ELF-1 (cell line): Measurements from ENCODE around the gene PCDHGA1.
"Not testable (repeated sequence)": the region's sequence is repeated elsewhere in the genome, so short reads cannot be mapped to it uniquely, and the experiment has no call there.

Experiments
- DNase-seq: peaks from one replicate; pipeline ENCODE4 v3.0.0-alpha.2; 2016; ENCODE audit warnings: low read depth, low spot score

Gene PCDHGA1

GRCh38 chr5:141346017-141346416 lies 15.7 kb downstream of the PCDHGA1 start:
- DNase-seq = not testable (repeated sequence)

DNA sequence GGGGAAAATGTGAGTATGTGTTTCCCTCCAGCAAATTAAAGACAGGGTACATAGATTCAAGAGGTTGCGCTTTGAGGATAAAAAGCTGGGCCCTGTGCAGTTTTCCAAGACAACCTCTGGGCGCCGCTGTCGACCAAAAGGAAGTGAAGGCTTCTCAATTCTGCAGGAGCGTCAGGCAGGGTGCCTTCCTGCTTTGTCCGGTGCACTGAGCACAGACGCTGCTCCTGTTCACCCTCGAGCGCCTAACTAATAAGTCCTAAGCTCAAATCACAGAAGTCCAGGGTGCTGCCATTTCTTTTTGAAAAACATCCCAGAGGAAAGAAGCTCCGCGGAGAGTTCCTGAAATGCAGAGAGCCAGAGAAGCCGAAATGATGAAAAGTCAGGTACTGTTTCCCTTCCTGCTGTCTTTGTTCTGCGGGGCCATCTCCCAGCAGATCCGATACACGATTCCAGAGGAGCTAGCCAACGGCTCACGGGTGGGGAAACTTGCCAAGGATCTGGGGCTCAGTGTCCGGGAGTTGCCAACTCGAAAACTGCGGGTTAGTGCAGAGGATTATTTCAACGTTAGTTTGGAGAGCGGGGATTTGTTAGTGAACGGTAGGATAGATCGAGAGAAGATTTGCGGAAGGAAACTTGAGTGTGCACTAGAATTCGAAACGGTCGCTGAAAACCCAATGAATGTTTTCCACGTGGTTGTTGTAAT lies 19.8 kb downstream of the PCDHGA1 start, which contains the start of gene PCDHGB1:
Gene PCDHGB1, plus strand, starts transcription at position 183 of the 703 bp plus-strand sequence. Its CDS starts 162 bp downstream, at position 345.
- DNase-seq = peak; percentile 39

DNA sequence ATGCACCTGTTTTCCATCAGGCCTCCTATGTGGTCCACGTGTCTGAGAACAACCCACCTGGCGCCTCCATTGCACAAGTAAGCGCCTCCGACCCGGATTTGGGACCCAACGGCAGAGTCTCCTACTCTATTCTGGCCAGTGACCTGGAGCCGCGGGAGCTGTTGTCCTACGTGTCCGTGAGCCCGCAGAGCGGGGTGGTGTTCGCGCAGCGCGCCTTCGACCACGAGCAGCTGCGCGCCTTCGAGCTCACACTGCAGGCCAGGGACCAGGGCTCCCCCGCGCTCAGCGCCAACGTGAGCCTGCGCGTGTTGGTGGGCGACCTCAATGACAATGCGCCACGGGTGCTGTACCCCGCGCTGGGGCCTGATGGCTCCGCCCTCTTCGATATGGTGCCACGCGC lies 21.3 kb downstream of the PCDHGA1 start:
- DNase-seq = no peak

- no peak for DNase-seq
Observed at GRCh38 chr5:141354900-141355469, 24.7 kb downstream of the PCDHGA1 start, which contains the start of gene PCDHGA4. PCDHGA4 (plus strand) TSS chr5:141355021; CDS start chr5:141355108, 87 bp downstream.

- no peak for DNase-seq
Observed at GRCh38 chr5:141355641-141356040, 25.3 kb downstream of the PCDHGA1 start.

GRCh38 chr5:141356133-141356532 lies 25.8 kb downstream of the PCDHGA1 start:
- DNase-seq = no peak

DNA sequence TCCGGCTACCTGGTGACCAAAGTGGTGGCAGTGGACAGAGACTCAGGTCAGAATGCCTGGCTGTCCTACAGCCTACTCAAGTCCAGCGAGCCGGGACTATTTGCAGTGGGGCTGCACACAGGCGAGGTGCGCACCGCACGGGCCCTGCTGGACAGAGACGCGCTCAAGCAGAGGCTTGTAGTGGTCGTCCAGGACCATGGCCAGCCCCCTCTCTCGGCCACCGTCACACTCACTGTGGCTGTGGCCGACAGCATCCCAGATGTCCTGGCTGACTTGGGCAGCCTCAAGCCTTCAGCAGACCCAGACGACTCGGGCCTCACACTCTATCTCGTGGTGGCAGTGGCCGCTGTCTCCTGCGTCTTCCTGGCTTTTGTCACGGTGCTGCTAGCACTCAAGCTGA lies 26.6 kb downstream of the PCDHGA1 start:
- no peak for DNase-seq

GRCh38 chr5:141359790-141360426 lies 29.6 kb downstream of the PCDHGA1 start, which contains the start of gene PCDHGB2:
PCDHGB2 (plus strand) TSS chr5:141359994; CDS start chr5:141360136, 142 bp downstream.
- no peak for DNase-seq

GRCh38 chr5:141360685-141361084 lies 30.4 kb downstream of the PCDHGA1 start:
- DNase-seq = no peak

- DNase-seq = no peak
Observed at GRCh38 chr5:141362719-141363118, 32.4 kb downstream of the PCDHGA1 start.

GRCh38 chr5:141363952-141364660 lies 33.8 kb downstream of the PCDHGA1 start, which contains the start of gene PCDHGA5:
PCDHGA5 (plus strand) TSS chr5:141364162; CDS start chr5:141364331, 169 bp downstream.
- DNase-seq = no peak

- DNase-seq = no peak
Observed at GRCh38 chr5:141366016-141366896, 35.9 kb downstream of the PCDHGA1 start.

DNA sequence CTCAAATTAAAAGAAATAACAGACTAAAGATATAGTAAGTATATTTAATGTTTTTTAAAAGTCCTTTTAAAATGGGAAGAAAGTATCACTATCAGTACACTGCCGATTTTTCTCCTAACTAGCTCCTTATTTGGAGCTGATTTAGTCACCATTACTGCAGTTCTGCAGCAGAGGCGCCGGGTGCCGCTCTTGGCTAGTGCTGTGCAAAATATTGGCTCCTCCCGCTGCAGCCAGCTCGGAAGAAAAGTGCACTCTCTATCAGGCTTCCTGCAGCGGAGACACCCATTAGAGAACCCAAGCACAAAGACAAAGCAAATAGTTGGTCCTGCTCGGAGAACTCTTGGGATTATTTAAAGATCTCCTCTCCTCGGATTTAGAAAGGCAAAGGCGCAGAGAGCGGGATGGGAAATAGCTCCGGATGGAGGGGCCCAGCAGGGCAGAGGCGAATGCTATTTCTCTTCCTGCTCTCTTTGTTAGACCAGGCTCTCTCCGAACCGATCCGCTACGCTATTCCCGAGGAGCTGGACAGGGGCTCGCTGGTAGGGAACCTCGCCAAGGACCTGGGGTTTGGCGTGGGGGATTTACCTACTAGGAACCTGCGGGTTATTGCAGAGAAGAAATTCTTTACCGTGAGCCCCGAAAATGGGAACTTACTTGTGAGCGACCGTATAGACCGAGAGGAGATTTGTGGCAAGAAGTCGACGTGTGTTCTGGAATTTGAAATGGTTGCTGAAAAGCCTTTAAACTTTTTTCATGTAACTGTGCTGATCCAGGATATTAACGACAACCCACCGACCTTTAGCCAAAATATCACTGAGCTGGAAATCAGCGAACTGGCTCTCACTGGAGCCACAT lies 39.9 kb downstream of the PCDHGA1 start, which contains the start of gene PCDHGB3:
Gene PCDHGB3, plus strand, starts transcription at position 249 of the 855 bp plus-strand sequence. Its CDS starts 153 bp downstream, at position 402.
- no peak for DNase-seq

- DNase-seq = no peak
Observed at GRCh38 chr5:141371572-141372475, 41.5 kb downstream of the PCDHGA1 start.

DNA sequence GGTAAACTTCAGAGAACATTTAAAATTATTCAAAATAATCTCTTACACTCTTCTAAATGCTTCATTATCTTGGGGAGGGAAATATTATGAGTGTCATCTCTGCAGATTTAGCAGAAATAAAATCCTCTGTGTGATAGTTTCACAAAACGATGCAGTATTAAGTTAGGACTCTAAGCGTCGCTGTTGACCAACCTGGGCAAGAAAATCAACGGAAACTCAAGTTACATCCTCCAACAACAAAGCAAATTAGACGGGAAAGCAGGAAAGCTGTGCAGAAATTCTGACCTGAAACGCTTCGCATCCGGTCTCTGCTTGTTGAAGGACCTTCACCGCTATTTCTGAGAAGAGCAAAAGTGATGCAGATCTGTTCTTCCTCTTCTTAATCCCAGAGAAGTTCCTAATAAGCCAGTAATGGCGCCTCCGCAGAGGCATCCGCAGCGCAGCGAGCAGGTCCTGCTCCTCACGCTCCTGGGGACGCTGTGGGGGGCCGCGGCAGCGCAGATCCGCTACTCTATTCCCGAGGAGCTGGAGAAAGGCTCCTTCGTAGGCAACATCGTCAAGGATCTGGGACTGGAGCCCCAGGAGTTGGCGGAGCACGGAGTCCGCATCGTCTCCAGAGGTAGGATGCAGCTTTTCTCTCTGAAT lies 43.5 kb downstream of the PCDHGA1 start, which contains the start of gene PCDHGA6:
Gene PCDHGA6, plus strand, starts transcription at position 219 of the 645 bp plus-strand sequence. Its CDS starts 193 bp downstream, at position 412.
- DNase-seq = peak; percentile 60

DNA sequence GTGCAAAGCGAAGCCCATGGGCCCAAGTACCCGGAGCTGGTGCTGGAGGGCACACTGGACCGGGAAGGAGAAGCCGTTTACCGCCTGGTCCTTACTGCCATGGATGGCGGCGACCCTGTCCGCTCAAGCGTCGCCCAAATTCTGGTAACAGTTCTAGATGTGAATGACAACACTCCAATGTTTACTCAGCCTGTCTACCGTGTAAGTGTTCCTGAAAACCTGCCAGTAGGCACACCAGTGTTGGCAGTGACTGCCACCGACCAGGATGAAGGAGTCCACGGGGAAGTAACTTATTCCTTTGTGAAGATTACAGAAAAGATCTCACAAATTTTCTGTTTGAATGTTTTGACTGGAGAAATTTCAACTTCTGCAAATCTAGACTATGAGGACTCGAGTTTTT lies 44.3 kb downstream of the PCDHGA1 start:
- DNase-seq = no peak

- DNase-seq = not testable (repeated sequence)
Observed at GRCh38 chr5:141375444-141376155, 45.3 kb downstream of the PCDHGA1 start.
